Embryonic facial prominence (tissue), 1 donor: ENCODE data around the gene DUSP5.
A peak's percentile ranks its signal among the peaks of the same experiment; 100 is the strongest.

Experiments used
- DNase-seq: peaks from one replicate; pipeline ENCODE4 v3.0.0-alpha.2; 2016; ENCODE audit errors: extremely low spot score

DUSP5 gene

DNA sequence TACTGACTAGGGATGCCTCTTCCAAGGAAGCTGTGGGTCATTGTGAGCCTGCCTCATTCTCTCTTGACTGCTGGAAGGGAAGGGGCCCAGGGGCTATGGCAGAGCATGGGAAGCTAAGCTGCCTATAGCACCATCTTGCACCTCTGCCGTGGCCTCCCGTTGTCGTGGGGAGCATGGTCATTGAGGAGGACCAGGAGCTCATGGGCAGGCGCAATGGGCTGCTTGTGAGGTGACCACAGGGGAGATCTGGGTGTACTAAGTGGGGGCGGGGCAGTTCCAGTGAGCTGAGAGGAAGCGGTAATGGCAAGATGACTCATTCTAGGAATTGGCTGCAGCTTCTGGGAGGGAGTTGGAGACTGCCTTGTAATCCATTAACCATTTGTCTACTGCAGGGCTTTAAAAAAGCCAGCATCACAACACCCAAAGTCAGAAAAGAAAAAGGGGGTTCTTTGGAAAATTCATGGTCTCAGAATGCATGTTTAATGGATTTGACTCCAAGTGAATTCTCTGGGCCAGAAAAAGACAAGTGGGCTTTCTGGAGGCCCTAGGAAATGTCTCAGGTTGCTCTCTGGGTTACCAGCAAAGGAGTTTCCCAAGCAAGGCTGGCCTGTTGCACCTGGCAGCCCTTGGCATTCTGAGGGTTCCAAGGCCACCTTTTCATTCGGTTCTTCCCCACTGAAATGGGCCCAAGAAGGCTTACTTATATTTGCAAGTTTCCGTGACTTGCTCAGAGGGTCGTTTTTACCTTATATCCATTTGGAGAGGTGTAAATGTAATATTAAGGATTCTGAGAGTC lies 3.6 kb downstream of the DUSP5 start:
- peak; percentile 24 for DNase-seq

DNA sequence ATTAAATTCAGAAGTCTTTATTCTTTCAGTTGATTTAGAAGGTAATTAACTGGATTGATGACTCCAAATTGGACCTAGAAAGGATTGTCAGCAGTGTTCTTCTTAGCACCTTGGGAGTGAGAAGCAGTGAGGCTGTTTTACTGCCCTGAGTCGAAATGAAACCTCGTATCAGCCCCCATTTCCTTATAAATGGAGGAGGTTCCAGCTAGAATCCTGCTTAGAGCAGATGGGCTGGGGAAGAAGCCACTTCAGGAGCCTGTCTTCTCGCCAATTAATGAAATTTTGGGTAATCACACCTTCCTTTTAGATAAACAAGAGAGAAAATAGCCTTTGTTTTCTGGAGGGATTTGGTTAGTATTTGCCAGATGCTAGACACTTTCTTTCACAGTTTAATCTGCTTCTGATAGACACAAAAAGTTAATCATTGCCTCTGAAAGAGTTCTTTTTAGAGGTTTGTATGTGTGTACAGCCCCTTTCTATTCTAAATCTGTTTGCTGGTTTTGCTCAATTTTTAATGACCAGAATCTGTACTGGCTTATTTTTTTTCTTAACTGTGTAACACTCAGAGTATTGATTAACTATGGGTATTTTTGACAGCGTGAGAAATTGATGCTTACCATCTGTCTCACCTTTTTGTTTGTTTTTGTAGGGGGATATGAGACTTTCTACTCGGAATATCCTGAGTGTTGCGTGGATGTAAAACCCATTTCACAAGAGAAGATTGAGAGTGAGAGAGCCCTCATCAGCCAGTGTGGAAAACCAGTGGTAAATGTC lies 4.6 kb downstream of the DUSP5 start:
- no peak for DNase-seq

DNA sequence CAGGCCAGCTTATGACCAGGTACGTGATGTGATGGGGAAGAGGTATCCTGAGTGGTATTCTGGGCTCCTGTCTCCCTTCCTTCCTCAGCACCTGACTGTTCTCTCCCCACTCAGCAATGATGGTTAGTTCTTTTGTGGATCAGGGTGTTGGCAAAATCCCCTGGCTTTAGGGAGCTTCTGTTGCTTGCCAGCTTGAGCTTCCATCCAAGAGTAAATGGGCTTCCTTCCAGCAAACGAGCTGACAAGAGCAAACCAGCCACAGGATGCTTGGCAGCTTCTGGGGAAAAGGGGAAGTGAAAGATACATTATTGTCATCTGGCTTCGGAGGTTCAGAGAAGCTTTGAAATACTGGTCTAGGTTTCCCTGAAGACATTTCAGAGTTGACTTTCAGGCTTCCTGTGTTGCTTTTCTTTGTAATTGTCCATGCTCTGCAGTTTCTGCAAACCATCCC lies 5.2 kb downstream of the DUSP5 start:
- no peak for DNase-seq

DNA sequence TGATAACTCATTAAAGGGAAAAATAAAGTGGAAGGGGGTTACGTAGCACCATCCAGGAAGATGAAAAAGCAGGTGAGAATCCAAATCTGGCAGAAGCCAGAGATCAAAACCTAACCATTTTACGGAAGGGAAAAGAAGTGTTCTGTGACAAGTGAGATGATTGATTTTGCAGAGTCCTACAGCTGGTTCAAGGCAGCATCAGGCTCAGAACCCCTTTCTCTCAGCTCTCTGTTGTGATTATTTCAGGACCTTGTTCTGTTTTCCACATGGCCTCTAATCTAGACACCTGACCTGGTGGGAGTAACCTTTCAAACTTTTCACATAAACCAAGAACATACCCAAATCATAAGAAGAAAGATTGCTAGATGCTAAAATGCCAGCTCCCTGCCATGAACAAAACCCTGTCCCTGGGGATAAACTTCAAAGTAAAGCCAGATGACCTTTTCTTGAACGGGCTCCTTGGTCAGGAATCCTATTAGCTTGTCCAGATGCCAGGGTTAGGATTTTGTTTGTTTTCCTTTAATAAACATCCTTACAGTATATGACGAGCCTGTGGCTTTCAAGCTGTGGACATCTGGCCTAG lies 5.9 kb downstream of the DUSP5 start:
- no peak for DNase-seq

DNA sequence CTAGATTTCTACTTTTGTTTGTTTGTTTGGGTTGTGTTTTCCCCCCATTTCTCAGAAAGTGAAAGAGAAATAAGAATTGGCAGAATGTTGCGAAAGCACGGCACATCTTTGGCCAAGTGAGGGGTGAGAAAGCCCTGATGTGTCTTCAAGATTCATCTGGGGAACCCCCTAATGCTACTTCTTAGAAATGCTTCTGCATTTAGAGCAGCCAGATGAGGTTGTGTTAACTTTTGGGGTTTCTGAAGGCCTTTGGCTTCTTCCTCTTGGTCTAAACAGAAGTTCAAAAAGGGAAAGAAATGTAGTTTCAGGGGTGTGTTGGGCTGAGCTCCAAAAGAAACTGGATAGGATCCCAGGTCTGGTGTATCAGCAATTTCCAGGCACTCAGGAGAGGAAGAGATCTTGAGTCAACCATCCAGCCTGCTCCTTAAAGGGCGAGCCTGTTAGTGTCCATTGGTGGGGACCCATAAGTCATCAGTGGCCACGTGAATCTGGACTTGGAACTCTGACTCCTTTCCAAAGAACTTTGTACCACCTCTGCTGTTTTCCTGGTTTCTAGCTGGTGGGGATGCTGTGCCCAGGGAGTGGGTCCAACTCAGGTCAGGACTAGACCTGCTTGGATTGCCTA lies 6.5 kb downstream of the DUSP5 start:
- no peak for DNase-seq

DNA sequence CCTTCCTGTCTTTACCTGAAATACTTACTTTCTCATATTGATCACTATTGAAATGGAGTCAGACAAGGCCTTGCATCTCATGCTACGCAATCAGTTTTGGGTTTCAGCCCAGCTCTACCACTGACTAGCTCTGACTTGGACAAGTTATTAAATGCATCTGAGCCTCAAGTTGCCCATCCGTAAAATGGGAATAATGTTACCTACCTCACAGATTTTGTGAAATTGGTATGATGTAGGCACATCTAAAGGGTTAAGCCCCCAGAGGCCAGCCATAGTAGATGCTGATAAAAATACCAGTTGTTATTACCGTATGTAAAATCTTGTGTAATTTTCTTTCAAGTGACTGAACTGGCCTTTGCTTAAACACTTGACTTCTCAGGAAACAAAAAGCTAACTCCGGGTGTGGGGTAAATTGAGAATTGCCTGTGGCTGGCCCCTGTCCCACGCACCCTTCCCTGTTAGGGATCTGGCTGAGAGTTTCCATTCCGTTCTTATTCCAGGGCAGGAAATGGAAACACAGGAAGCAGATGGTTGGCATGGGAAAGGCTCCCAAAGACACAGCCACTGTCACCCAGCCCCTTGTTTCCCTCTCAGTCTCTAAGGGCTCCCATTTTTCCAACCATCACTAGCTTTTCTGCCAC lies 7.5 kb downstream of the DUSP5 start:
- no peak for DNase-seq

DNA sequence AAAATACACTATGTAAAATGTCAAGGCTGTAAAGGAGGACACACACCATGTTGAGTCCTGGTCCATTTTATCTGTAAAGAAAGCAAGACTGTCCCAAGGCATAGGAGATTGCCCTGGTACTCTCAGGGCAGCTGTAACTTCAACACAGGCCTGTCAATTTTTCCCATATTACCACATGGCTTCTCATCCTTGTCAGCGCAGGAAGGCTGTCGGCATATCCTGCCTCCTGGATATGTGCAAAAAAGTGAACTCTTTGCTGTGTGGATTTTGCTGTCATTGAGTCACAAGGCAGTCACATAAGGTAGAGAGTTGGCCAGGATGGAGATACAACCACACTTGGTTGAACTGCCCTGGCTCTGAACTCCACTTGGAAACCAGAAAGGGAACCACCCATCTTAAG lies 8.7 kb downstream of the DUSP5 start:
- DNase-seq, result no peak

DNA sequence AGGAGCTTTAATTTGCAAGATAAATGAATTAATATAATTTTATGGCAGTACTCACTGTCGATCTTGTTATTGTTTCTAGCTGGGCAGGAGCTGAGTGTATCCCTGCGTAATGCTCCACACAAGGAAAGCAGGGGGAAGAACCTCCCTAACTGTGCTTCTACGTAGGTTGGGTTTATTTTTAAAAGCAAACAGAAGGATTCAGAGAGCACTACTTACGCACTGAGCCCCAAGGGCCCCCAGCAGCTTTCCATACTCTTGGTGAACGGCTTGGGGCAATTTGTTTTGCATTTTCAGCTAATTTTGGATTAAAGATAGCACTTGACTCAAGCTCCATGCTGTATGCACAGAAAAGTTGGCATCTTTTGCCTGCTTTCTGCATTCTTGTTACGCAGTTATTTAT lies 9.6 kb downstream of the DUSP5 start:
- DNase-seq, result no peak

DNA sequence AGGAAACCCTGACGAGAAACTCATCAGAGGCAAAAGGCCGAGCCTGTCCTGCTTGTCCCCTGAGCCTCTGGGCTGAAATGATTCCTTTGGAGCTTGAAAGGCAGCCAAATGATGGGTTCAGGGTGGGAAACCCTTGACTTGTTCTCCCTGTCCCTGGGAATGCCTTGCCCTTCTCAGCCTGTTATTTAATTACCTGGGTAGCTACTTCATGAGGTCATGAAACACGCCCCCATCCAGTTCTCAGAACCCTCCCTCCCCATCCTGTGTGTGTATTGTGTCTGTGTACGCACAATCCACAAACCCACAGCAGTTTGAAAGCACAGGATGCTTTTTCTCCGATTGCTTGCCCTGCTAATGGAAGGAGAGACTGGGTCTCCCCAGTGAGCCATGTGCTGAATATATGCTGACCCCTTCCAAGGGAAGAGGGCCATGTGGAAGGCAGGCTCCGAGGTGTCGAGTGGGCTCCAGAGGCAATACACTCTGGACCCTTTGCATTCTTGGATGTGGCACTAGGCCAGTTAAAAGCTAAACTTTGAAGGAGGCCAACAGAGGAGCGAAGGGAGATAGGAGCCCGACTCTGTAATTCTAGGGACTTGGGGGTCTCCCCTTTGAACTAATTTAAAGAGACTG lies 10.6 kb downstream of the DUSP5 start:
- no peak for DNase-seq

DNA sequence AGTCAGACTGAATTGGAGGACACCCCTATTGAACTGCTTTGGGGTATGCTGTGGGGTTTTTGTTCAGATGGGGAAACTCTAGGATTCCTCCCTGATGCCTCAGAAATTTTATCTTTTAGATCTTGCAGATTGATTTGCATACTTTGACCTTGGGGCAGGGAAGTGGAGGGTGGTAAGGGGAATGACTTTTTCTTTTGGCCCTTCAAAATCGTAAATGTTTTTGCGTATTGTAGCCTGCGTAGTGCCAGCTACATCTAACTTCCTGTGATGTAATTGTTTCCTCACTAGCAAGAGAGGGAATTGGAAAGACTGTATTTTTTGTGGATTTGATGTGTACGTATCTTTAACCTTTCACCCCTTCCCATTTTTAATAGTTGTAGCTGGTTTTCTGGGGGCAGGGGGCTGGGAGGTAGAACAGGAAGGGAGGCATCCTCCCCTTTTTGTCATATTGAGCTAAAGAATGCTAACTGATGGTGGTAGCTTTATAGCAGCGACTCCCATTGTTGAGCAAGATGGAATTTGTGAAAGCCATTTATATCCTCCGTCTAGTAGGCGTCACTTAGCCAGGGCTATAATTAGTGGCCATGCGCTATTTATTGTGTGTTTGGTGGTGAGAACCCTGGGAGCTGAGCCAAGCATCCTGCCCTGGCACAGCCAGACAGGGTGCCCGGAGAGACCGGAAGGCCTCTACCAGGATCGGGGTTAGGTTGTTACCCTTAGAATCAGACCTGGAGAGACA lies 11.3 kb downstream of the DUSP5 start:
- DNase-seq, result no peak

DNA sequence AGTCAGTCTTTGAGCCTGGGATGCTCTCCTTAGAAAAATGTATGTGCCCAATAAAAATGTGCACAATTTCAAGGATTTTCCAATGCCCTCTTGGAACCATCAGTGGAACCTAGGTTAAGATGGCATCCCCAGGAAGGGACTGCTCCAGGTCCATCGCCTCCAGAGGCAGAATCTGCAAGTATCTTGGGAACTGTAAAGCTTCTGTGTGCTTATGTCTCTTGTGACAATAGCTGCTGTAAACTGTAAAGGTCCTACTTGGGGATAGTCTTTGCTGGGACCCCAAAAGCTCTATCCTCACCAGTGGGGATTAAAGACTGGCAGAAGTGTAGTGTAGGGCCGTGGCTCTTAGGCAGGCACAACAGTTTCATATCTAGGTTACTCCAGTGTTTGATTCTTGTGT lies 11.9 kb downstream of the DUSP5 start:
- DNase-seq, result no peak

DNA sequence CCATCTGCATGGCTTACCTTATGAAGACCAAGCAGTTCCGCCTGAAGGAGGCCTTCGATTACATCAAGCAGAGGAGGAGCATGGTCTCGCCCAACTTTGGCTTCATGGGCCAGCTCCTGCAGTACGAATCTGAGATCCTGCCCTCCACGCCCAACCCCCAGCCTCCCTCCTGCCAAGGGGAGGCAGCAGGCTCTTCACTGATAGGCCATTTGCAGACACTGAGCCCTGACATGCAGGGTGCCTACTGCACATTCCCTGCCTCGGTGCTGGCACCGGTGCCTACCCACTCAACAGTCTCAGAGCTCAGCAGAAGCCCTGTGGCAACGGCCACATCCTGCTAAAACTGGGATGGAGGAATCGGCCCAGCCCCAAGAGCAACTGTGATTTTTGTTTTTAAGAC lies 12.4 kb downstream of the DUSP5 start:
- no peak for DNase-seq

DNA sequence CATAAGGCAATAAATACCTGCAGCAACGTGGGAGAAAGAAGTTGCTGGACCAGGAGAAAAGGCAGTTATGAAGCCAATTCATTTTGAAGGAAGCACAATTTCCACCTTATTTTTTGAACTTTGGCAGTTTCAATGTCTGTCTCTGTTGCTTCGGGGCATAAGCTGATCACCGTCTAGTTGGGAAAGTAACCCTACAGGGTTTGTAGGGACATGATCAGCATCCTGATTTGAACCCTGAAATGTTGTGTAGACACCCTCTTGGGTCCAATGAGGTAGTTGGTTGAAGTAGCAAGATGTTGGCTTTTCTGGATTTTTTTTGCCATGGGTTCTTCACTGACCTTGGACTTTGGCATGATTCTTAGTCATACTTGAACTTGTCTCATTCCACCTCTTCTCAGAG lies 13.0 kb downstream of the DUSP5 start:
- DNase-seq, result no peak

DNA sequence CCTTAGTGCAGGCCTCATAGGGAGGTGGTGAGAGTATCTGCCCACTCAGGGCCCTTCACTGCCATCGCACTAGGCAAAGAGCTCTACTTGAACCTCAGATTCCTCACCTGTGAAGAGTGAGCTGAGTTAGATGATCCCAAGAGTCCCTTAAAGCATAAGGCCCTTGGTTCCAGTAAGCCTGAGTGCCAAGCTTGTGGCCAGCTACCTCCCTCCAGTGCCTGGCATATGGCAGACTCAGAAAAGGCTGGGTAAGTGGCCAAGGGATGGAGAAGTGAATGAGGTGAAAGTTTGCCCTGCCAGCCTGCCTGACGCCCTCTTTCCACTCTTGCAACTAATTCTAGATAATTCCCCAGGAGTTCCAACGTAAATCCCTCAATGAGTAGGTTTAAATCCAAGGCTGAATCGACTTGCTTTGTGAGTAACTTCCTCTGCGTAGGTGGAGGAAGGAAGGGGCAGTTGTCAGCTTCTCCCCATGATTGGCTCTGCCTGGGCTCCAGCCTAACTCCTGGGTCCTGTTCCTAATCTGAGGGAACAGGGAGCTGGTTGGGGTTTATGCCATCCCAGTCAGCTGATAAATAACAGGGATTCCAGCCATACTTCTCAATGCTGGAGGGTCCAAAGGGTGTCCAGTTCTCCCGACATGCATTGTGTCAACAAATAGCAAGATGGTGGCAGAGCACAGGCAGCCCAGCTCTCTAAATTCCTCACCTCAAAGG lies 14.2 kb downstream of the DUSP5 start:
- DNase-seq, result no peak

DNA sequence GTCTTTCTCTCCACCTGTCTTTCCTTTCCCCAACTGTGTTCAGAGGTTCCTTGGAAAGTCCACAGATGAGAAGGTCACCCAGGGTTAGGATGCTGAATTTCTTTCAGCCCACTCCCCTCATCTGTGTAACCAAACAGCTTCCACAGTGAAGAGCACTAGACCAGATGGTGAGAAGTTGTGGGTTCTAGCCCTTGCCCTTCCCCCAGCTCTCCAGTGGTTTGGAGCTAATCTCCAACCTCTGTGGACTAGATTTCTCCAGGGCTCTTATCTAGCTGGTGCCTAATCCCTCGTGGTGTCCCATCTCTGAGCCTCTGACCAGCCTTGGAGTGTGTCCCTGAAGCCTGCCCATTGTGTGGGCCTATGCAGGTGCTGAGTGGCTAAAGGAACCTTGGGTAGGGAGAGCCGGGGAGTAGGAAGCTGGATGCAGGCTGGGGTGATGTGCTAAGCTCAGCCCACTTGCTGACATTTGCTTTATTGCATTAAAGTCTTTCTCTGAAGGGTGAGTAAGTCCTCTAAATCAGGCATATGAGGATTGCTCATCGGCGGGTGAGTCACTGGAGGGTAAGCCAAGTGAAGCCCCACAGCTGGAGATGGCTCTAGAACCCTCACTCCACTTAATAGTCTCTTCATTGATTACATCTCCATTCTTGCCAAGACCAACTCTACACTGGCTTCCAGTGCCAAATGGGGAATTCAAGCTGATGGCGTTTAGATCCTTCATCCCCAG lies 14.9 kb downstream of the DUSP5 start:
- no peak for DNase-seq

DNA sequence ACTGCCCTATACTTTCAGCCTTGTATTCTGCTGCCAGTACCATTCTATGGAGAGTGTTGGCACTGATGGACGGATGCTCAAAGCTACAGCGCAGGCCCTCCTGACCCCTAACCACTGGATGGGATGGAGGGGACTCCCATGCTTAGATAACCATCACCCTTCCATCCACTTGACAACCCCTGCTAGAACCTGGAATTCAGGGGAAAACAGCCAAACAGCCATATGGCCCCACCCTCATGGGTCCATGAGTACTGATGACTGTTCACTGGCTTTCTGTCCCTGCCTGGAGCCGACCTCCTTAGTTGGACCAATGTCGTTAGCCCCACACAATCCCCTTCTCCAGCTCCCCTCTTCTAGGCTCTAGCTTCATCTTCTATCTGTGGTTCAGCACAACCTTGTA lies 16.2 kb downstream of the DUSP5 start:
- no peak for DNase-seq

DNA sequence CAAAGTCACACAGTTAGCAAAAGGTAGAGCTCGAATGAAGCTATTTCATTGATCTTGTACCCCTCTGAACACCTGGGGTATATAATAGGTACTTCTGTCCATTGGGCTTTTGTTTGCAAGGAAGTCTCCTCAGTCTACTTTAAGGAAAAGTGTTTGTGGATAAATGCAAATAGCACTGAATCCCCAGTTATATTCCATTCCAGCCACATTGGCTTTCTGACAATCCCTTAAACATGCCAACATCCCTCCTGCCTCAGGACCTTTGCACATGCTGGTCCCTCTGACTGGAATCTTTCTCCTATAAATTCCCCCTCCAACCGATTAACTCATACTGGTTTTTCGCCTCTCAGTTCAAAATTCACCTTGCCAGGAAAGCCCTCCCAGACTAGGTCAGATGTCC lies 17.1 kb downstream of the DUSP5 start:
- DNase-seq, result no peak

DNA sequence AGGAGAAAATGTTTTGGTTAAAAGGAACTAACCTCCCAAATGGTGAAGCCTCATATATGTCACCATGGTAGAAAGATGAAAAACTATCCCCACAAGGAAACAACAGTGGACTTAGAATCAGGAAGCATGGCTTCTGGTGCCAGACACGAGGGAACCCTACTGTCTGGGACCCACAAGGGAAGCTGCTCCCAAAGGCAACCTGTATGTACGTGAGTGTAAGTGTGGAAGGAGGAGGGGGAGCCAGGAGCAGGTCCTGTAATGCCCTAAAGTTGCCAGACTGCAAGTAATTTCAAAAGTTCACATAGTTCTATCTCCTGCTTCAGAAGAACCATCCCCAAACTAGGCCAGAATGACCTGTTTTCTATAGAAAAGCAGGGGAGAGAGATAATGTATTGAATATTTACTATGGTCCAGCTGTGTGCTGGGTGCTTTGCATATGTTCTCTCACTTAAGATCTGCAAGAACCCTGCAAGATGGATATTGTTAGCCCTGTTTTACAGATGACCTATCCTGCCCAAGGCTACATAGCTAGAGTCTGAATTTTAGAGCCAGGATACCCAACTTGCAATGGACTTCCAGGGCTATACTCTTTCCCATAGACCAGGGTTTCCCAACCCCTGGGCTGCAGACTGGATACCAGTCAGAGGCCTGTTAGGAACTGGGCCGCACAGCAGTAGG lies 19.2 kb downstream of the DUSP5 start:
- no peak for DNase-seq
